NCI-H1092 (cell line): ENCODE data around the gene L1TD1.
"Not testable (repeated sequence)": the region's sequence is repeated elsewhere in the genome, so short reads cannot be mapped to it uniquely, and the experiment has no call there.

Experiments
- DNase-seq: peaks from one replicate; lab custom pipeline; 2025; lab: John Stamatoyannopoulos, UW

Gene L1TD1

GRCh38 chr1:62198069-62198780, 3.6 kb downstream of the L1TD1 start:
- no peak for DNase-seq

- no peak for DNase-seq
These were observed 4.1 kb downstream of the L1TD1 start for GRCh38 chr1:62198781-62199125.

DNA sequence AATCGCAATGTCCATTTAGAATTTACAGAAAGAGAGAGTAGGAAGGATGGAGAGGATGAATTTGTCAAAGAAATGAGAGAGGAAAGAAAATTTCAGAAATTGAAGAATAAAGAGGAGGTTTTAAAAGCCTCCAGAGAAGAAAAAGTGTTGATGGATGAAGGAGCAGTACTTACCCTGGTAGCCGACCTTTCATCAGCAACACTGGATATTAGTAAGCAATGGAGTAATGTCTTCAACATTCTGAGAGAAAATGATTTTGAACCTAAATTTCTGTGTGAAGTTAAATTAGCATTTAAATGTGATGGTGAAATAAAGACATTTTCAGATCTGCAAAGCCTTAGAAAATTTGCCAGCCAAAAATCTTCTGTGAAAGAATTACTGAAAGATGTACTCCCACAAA, 12.5 kb downstream of the L1TD1 start:
- no peak for DNase-seq

GRCh38 chr1:62208087-62208486, 13.4 kb downstream of the L1TD1 start:
- DNase-seq = no peak

DNA sequence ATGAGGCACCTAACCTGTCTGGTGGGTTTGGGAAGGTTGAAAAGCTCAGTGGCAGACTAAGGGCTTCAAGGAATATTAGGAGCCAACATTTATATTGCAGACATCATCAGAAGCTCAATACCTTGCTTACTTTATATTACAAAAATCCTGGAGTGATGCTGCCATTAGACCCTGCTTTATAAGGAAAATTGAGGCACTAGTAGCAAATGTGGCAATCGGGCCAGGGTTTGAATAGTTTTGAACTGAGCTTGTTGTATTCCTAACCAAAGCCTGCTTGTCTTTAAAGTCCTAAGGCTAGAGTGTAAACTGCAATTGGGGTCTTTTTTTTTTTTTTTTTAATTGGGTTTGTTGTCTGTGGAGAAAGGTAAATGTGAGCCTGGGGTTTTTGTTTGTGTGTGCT, 14.3 kb downstream of the L1TD1 start:
- no peak for DNase-seq

GRCh38 chr1:62209931-62210595, 15.4 kb downstream of the L1TD1 start:
- DNase-seq = no peak

DNA sequence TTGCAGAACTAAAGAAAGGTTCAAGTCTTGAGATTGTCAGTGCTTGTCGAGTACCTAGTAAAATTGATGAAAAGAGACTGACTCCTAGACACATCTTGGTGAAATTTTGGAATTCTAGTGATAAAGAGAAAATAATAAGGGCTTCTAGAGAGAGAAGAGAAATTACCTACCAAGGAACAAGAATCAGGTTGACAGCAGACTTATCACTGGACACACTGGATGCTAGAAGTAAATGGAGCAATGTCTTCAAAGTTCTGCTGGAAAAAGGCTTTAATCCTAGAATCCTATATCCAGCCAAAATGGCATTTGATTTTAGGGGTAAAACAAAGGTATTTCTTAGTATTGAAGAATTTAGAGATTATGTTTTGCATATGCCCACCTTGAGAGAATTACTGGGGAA, 16.3 kb downstream of the L1TD1 start:
- no peak for DNase-seq

GRCh38 chr1:62212411-62212810, 17.8 kb downstream of the L1TD1 start:
- DNase-seq = no peak

- no peak for DNase-seq
These were observed 18.6 kb downstream of the L1TD1 start for GRCh38 chr1:62213075-62213914.

DNA sequence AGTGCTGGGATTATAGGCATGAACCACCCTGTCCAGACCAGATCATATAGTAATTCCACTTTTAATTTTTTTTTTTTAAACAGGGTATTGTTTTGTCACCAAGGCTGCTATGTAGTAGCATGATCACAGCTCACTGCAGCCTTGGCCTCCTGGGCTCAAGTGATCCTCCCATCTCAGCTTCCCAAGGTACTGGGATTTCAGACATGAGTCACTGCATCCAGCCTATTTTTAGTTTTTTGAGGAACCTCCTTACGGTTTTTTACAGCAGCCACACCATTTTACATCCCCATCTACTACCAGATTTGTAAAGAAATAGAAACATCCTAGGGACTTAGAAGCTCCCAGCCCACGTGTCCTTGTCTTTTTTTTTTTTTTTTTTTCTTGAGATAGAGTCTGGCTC, 24.0 kb downstream of the L1TD1 start:
- DNase-seq = no peak

GRCh38 chr1:62220456-62220855, 25.8 kb downstream of the L1TD1 start:
- DNase-seq = not testable (repeated sequence)

DNA sequence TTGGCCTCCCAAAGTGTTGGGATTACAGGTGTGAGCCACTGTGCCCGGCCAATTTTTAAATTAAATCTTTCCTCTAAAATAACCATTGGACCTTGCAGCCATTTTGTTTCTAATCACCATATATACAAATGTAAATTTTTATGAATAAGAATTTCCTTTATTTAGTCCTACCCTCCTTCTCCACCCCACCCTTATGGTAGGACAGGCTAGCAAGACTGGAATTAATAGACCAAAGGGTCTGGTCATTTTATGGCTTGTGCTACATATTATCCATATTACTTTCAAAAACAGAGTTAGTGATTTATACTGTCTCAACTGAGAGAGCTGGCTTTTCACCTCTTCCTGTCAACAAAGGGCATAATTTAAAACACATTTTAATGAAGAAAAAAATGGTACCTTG, 26.5 kb downstream of the L1TD1 start:
- no peak for DNase-seq

GRCh38 chr1:62222321-62222720, 27.7 kb downstream of the L1TD1 start:
- DNase-seq = no peak

DNA sequence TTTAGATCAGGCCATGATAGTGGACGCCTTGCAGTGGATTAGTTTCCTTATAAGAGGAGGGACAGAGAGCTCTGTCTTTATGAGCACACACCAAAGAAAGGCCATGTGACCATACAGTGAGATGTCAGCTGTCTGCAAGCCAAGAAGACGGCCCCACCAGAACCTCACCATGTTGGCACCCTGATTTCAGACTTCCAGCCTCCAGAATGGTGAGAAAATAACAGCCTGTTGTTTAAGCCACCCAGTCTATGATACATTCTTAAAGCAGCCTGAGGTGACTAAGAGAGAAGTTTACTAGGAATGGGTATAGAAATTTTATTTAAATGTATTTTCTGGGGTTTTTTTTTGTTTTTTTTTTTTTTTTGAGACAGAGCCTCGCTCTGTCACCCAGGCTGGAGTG, 29.5 kb downstream of the L1TD1 start:
- DNase-seq = no peak

DNA sequence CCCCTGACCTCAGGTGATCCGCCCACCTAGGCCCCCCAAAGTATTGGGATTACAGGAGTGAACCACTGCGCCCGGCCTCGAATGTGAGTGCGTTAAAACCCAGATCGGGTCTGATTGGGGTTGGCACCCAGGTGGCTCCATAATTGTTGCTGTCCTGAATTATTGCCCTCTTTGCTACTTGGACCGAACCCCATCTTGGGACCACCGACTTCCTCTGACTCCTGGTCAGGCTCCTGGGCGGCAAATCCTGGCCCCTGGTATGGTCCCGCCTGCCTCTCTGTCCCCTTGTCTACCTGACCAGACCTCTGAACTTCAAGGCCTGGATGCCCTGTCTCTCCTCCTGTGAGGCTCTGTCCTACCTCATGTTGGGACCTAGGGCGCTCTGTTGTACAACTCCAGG, 32.8 kb downstream of the L1TD1 start:
- DNase-seq = no peak

- no peak for DNase-seq
These were observed 33.7 kb downstream of the L1TD1 start for GRCh38 chr1:62228136-62228882.

DNA sequence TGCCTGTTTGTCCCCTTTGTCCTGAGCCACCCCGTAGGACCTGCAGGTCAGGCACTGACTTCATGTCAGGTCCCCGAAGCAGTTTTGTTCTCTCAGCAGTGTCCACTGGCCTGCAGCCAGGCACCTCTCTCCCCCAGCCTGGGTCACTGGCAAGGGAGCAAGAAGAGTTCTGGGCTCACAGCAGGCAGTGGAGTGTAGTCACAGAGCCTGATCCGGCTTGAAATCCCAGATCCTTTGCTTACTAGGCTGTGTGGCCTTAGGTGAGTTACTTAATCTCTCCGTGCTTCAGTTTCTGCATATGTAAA, 34.2 kb downstream of the L1TD1 start:
- DNase-seq = no peak

- DNase-seq = no peak
These were observed 34.8 kb downstream of the L1TD1 start for GRCh38 chr1:62229468-62229867.

- no peak for DNase-seq
These were observed 35.3 kb downstream of the L1TD1 start for GRCh38 chr1:62229932-62230331.

DNA sequence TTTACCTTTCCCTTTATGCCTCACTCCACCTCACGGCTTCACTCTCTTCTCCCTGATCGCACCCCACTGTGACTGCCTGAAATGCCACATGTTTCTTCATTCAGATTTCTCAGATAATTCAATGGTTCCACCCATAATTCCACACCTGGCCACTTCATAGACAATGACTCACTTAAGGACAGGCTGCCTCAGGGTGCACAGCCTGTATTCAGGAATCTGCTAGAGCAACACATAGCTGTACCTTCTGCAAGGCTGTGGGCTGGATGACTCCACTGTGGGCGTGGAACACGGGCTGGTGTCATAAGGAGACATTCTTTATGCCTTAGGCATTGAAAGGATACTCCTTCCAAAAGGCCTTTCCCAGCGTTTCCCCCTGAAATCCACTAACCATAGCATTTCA, 36.1 kb downstream of the L1TD1 start:
- DNase-seq = no peak

GRCh38 chr1:62232871-62233278, 38.2 kb downstream of the L1TD1 start:
- no peak for DNase-seq

DNA sequence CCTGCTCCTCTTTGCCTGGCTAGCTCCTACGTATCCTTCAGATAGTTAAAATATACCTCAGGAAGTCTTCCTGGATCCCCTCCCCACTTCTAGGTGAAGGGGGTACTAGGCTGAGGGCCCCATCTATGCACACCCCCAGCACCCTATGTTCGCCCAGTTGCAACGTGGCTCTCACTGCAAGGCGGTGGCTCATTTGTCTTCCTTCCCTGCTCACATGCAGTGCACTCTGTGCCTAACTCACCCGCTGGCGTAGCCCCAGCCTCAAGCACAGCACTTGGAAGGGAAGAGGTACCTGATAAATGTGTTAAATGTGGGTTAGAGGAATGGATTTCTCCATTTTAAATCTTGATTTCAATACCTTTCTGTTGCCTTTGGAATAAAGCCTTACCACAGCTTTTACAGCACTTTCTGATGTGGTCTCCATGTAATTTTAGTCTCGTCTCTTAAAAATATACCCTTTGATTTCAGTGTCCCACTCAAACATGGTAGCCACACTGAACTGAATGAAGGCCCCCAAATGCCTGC, 39.3 kb downstream of the L1TD1 start:
- no peak for DNase-seq
